ENCODE results near the gene PLEKHM2. TPM values are rescaled to one million over a fixed set of nuclear protein-coding genes. Genes with fewer than 3 reads are reported as not detected.
A peak's percentile ranks its signal among the peaks of the same experiment; 100 is the strongest.

The PLEKHM2 gene
- total RNA-seq, 1 experiment from 2014 or later, result 49.7 TPM

DNA sequence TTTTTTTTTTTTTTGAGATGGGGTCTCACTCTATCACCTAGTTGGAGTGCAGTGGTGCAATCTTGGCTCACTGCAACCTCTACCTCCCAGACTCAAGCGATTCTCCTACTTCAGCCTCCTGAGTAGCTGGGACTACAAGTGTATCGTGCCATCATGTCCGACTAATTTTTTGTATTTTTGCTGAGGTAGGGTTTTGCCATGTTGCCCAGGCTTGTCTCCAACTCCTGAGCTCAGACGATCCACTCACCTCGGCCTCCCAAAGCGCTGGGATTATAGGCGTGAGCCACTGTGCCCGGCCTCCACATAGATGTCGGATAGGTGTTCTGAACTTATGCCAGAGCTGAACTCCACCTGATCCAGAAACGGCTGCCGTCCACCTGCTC is 21.1 kb downstream of the PLEKHM2 start (continued):
- TF ChIP-seq ATF1 (CRISPR knock-in tag; IDR thresholded peaks at IDR 0.05), result no peak

DNA sequence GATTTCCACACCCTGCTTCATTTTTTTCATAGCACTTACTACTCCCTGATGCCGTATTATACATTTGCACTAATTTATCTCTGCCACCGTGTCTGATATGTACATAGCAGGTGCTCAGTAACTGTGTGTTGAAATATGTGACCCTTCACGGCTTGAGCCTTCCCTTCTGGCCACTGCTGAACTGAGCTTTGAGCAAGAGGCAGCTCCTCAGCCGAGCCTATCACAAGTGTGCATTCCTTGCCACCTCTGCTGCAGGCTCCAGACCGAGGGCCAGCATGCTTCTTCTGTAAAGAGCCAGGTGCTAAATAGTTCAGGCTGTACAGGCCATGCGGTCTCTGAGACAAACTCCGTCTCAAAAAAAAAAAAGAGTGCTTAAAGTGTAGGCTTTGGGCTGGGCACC is 22.6 kb downstream of the PLEKHM2 start:
- no peaks in the 10 kb centered on the region for H3K27me3 Mint-ChIP-seq (ENCODE audit: low read depth)
- no peaks in the 10 kb centered on the region for H3K36me3 Mint-ChIP-seq
- no peak overlapping the region for H3K27ac Mint-ChIP-seq
- H3K4me3 Mint-ChIP-seq, result no peak overlapping the region
- POLR2A ChIA-PET, result no interaction called here
- H3K9me3 Mint-ChIP-seq, result no peaks in the 10 kb centered on the region
- no peak for DNase-seq (ENCODE audit: low spot score)
- H3K4me1 Mint-ChIP-seq, result peaks cover 3% of the 10 kb centered on the region
- TF ChIP-seq ESRRA (CRISPR knock-in tag; IDR thresholded peaks at IDR 0.05; ENCODE audit: borderline replicate concordance), result no peak
- TF ChIP-seq GTF2I (CRISPR knock-in tag; conservative IDR thresholded peaks at IDR 0.05), result no peak
- ATAC-seq, result no peak
- CTCF ChIA-PET, result interaction anchor here (0.9 kb wide), 2 partner anchors 13 to 85 kb away, joined by 3 read pairs; no protein-coding TSS in a partner anchor

DNA sequence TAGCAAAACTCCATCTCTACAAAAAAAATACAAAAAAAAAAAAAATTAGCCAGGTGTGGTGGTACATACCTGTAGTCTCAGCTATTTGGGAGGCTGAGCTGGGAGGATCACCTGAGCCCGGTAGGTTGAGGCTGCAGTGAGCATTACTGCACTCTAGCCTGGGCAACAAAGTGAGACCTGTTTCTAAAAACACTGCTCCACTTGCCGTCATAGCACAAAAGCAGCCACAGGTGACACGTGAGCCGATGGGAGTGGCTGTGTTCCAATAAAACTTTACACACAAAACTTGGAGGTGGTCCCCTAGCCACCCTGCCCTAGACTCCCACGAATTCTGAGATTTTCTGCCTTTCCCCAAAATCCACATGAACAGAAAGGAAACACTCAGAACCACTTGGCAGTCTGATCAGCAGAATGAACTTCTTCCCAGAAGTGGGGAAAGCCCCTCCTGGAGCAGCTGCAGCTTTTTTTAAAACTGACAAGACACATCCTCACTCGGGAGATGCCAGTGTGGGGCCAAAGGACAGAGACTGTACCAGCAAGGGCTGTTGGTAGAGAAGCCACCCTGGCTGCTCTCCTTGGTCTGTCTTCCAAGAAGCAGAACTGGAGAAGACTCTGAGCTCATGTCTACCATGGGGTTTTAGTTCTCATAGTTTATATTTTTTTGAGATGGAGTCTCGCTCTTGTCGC is 23.3 kb downstream of the PLEKHM2 start:
- DNase-seq (ENCODE audit: low spot score) (no peak), ATAC-seq (no peak)
- Mint-ChIP-seq H3K9me3 (no peaks in the 10 kb centered on the region), H3K27me3 (ENCODE audit: low read depth) (no peaks in the 10 kb centered on the region), H3K4me3 (no peak overlapping the region), H3K36me3 (no peaks in the 10 kb centered on the region), H3K27ac (no peak overlapping the region), H3K4me1 (peaks cover 3% of the 10 kb centered on the region)
- TF ChIP-seq HMGA2 (CRISPR knock-in tag; IDR thresholded peaks at IDR 0.05), result no peak
- no peak for TF ChIP-seq ETV6 (CRISPR knock-in tag; IDR thresholded peaks at IDR 0.05)
- POLR2A ChIA-PET, result no interaction called here
- CTCF ChIA-PET, result interaction anchor here (0.9 kb wide), 2 partner anchors 12 to 84 kb away, joined by 3 read pairs; no protein-coding TSS in a partner anchor

DNA sequence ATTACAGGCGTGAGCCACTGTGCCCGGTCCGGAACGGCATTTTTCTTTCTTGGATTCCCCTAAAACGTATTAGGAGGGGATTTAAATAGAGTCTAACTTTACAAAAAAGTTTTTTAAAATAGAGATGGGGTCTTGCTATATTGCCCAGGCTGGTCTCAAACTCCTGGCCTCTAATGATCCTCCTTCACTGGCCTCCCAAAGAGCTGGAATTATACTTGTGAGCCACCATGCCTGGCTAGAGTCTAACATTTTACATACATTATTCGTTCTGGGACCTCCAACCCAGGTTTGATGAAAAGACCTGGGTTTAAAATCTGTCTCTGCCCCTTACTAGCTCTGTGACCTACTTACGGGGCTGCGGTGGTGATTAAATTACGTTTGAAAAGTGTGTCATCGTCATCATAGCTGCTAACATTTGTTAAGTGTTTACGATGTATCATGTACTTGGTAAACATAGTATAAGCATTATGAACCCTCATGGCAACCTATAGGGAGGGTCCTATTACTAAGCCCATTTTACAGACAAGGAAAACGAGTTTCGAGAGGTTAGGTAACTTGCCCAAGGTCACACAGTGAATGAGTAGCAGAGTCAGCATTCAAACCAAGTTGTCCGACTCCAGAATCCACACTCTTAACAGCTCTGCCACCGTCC is 24.5 kb downstream of the PLEKHM2 start:
- DNase-seq (ENCODE audit: low spot score) (no peak), ATAC-seq (no peak)
- POLR2A ChIA-PET, result no interaction called here
- H3K4me1 Mint-ChIP-seq, result no peaks in the 10 kb centered on the region
- CTCF ChIA-PET, result interaction anchor here (0.7 to 2.0 kb wide), 2 partner anchors 30 to 33 kb away, joined by 3 to 5 read pairs; no protein-coding TSS in a partner anchor
- H3K36me3 Mint-ChIP-seq, result no peaks in the 10 kb centered on the region
- no peak overlapping the region for H3K4me3 Mint-ChIP-seq
- no peak overlapping the region for H3K27ac Mint-ChIP-seq
- H3K27me3 Mint-ChIP-seq (ENCODE audit: low read depth), result no peaks in the 10 kb centered on the region
- TF ChIP-seq ZNF121 (CRISPR knock-in tag; IDR thresholded peaks at IDR 0.05), result peak; percentile 24; the same call in 1 of the 2 replicates
- TF ChIP-seq NFYB (CRISPR knock-in tag; conservative IDR thresholded peaks at IDR 0.05; ENCODE audit: low read depth), result no peak
- no peaks in the 10 kb centered on the region for H3K9me3 Mint-ChIP-seq

DNA sequence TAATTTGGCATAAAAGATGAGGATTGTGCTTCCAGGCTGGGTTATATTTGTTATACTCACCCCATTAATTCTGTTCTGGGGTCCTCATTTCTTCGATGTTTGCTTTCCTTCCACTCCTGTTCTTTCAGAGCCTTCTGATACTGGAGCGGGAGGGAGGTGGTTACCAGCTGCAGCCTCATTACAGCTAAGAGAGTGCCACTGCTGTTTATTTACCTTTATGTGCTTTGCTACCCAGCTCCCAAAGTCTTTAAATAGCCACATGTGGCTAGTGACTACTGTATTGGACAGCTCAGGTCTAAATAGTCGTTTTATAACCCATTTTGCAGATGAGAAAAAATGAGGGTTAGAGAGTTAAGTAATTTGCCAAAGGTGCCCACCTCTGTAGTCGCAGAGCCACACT is 25.1 kb downstream of the PLEKHM2 start:
- TF ChIP-seq ZNF121 (CRISPR knock-in tag; IDR thresholded peaks at IDR 0.05) (no peak), FOXP1 (CRISPR knock-in tag; IDR thresholded peaks at IDR 0.05; ENCODE audit: borderline replicate concordance) (no peak), KAT7 (CRISPR knock-in tag; IDR thresholded peaks at IDR 0.05; ENCODE audit: borderline replicate concordance) (no peak), CBFB (CRISPR knock-in tag; IDR thresholded peaks at IDR 0.05; ENCODE audit: low read depth) (no peak), HMGA2 (CRISPR knock-in tag; IDR thresholded peaks at IDR 0.05) (no peak), ZNF396 (CRISPR knock-in tag; IDR thresholded peaks at IDR 0.05; ENCODE audit: borderline replicate concordance) (no peak), NFYB (CRISPR knock-in tag; conservative IDR thresholded peaks at IDR 0.05; ENCODE audit: low read depth) (no peak)
- TF ChIP-seq, protein P1, sequence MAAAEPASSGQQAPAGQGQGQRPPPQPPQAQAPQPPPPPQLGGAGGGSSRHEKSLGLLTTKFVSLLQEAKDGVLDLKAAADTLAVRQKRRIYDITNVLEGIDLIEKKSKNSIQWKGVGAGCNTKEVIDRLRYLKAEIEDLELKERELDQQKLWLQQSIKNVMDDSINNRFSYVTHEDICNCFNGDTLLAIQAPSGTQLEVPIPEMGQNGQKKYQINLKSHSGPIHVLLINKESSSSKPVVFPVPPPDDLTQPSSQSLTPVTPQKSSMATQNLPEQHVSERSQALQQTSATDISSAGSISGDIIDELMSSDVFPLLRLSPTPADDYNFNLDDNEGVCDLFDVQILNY (CRISPR knock-in tag; IDR thresholded peaks at IDR 0.05), result no peak
- TF ChIP-seq, protein P2, sequence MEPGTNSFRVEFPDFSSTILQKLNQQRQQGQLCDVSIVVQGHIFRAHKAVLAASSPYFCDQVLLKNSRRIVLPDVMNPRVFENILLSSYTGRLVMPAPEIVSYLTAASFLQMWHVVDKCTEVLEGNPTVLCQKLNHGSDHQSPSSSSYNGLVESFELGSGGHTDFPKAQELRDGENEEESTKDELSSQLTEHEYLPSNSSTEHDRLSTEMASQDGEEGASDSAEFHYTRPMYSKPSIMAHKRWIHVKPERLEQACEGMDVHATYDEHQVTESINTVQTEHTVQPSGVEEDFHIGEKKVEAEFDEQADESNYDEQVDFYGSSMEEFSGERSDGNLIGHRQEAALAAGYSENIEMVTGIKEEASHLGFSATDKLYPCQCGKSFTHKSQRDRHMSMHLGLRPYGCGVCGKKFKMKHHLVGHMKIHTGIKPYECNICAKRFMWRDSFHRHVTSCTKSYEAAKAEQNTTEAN (CRISPR knock-in tag; IDR thresholded peaks at IDR 0.05), result no peak
- TF ChIP-seq, protein P3, sequence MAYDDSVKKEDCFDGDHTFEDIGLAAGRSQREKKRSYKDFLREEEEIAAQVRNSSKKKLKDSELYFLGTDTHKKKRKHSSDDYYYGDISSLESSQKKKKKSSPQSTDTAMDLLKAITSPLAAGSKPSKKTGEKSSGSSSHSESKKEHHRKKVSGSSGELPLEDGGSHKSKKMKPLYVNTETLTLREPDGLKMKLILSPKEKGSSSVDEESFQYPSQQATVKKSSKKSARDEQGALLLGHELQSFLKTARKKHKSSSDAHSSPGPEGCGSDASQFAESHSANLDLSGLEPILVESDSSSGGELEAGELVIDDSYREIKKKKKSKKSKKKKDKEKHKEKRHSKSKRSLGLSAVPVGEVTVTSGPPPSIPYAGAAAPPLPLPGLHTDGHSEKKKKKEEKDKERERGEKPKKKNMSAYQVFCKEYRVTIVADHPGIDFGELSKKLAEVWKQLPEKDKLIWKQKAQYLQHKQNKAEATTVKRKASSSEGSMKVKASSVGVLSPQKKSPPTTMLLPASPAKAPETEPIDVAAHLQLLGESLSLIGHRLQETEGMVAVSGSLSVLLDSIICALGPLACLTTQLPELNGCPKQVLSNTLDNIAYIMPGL (CRISPR knock-in tag; IDR thresholded peaks at IDR 0.05), result no peak
- TF ChIP-seq, protein P4, sequence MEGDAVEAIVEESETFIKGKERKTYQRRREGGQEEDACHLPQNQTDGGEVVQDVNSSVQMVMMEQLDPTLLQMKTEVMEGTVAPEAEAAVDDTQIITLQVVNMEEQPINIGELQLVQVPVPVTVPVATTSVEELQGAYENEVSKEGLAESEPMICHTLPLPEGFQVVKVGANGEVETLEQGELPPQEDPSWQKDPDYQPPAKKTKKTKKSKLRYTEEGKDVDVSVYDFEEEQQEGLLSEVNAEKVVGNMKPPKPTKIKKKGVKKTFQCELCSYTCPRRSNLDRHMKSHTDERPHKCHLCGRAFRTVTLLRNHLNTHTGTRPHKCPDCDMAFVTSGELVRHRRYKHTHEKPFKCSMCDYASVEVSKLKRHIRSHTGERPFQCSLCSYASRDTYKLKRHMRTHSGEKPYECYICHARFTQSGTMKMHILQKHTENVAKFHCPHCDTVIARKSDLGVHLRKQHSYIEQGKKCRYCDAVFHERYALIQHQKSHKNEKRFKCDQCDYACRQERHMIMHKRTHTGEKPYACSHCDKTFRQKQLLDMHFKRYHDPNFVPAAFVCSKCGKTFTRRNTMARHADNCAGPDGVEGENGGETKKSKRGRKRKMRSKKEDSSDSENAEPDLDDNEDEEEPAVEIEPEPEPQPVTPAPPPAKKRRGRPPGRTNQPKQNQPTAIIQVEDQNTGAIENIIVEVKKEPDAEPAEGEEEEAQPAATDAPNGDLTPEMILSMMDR (IDR thresholded peaks at IDR 0.05), result no peak
- H3K36me3 Mint-ChIP-seq, result no peaks in the 10 kb centered on the region
- ATAC-seq, result no peak
- H3K4me3 Mint-ChIP-seq, result no peak overlapping the region
- POLR2A ChIA-PET, result no interaction called here
- no peak for DNase-seq (ENCODE audit: low spot score)
- CTCF ChIA-PET, result interaction anchor here (2.0 kb wide), 1 partner anchor 30 kb away, joined by 5 read pairs; no protein-coding TSS in a partner anchor
- no peaks in the 10 kb centered on the region for H3K4me1 Mint-ChIP-seq
- no peaks in the 10 kb centered on the region for H3K9me3 Mint-ChIP-seq
- no peaks in the 10 kb centered on the region for H3K27me3 Mint-ChIP-seq (ENCODE audit: low read depth)
- no peak overlapping the region for H3K27ac Mint-ChIP-seq

Measured in WTC11 (cell line).